Trophoblast cell (in vitro differentiated cells and primary cell): ENCODE measurements around the gene HEBP2.

ENCODE experiments used
- DNase-seq, 2 donors: peaks; one replicate each; pipeline ENCODE4 v3.0.0-alpha.2; 2016
- H2AFZ ChIP-seq: 2 replicates; pipeline ENCODE4 v1.6.1; 2013; ENCODE audit warnings: low read length, moderate library complexity, mild to moderate bottlenecking; ENCODE audit not compliant: insufficient read depth, poor library complexity
- H2AK5ac ChIP-seq: 2 replicates; pipeline ENCODE4 v1.6.1; 2013; ENCODE audit warnings: mild to moderate bottlenecking, low read length
- H2BK120ac ChIP-seq: 2 replicates; pipeline ENCODE4 v1.6.1; 2013; ENCODE audit warnings: low read length, mild to moderate bottlenecking, moderate library complexity; ENCODE audit not compliant: insufficient read depth, poor library complexity
- H2BK12ac ChIP-seq: 2 replicates; pipeline ENCODE4 v1.6.1; 2013; ENCODE audit warnings: mild to moderate bottlenecking, low read length, moderate library complexity
- H2BK5ac ChIP-seq: 2 replicates; pipeline ENCODE4 v1.6.1; 2013; ENCODE audit warnings: low read length, low read depth, moderate library complexity, mild to moderate bottlenecking; ENCODE audit not compliant: poor library complexity
- H3K14ac ChIP-seq: 2 replicates; pipeline ENCODE4 v1.6.1; 2013; ENCODE audit warnings: mild to moderate bottlenecking, low read length
- H3K18ac ChIP-seq: 2 replicates; pipeline ENCODE4 v1.6.1; 2013; ENCODE audit warnings: mild to moderate bottlenecking, low read length
- H3K23ac ChIP-seq: 2 replicates; pipeline ENCODE4 v1.6.1; 2013; ENCODE audit warnings: low read length
- H3K27ac ChIP-seq: 2 replicates; pipeline ENCODE4 v1.5.1; 2013; ENCODE audit warnings: low read depth, mild to moderate bottlenecking, inconsistent platforms, low read length, moderate library complexity
- H3K27me3 ChIP-seq: 2 replicates; pipeline ENCODE4 v1.6.1; 2013; ENCODE audit warnings: inconsistent platforms, mild to moderate bottlenecking, low read length, moderate library complexity; ENCODE audit not compliant: insufficient read depth
- H3K36me3 ChIP-seq, 2 experiments: 1 replicate in 1 of 2; 2 replicates in 1 of 2; pipeline ENCODE4 v1.6.1; 2013; ENCODE audit warnings: low read length in 2 of 2, mild to moderate bottlenecking in 2 of 2, moderate library complexity in 1 of 2; ENCODE audit not compliant: insufficient read depth in 2 of 2, control insufficient read depth in 1 of 2
- H3K4ac ChIP-seq: 2 replicates; pipeline ENCODE4 v1.6.1; 2013; ENCODE audit warnings: low read depth, mild to moderate bottlenecking, low read length, moderate library complexity
- H3K4me1 ChIP-seq, 2 experiments: 1 replicate in 1 of 2; 2 replicates in 1 of 2; pipeline ENCODE4 v1.6.1; 2013; ENCODE audit warnings: low read length in 2 of 2, mild to moderate bottlenecking in 2 of 2, moderate library complexity in 1 of 2; ENCODE audit not compliant: insufficient read depth in 2 of 2, control insufficient read depth in 1 of 2
- H3K4me2 ChIP-seq: 2 replicates; pipeline ENCODE4 v1.6.1; 2013; ENCODE audit warnings: inconsistent platforms, mild to moderate bottlenecking, low read length, moderate library complexity
- H3K4me3 ChIP-seq: 2 replicates; pipeline ENCODE4 v1.5.1; 2013; ENCODE audit warnings: mild to moderate bottlenecking, low read depth, low read length, inconsistent platforms
- H3K79me1 ChIP-seq: one replicate; pipeline ENCODE4 v1.6.1; 2013; ENCODE audit warnings: low read length
- H3K79me2 ChIP-seq: 2 replicates; pipeline ENCODE4 v1.6.1; 2013; ENCODE audit warnings: low read length, mild to moderate bottlenecking; ENCODE audit not compliant: control insufficient read depth, insufficient read depth, poor library complexity
- H3K9ac ChIP-seq: 2 replicates; pipeline ENCODE4 v1.6.1; 2013; ENCODE audit warnings: mild to moderate bottlenecking, low read length
- H3K9me3 ChIP-seq: 2 replicates; pipeline ENCODE4 v1.6.1; 2013; ENCODE audit warnings: low read depth, mild to moderate bottlenecking, control low read depth, inconsistent platforms, low read length; ENCODE audit not compliant: insufficient read depth
- H4K12ac ChIP-seq: 2 replicates; pipeline ENCODE4 v1.6.1; 2013; ENCODE audit warnings: low read depth, mild to moderate bottlenecking, low read length, moderate library complexity
- H4K8ac ChIP-seq: 2 replicates; pipeline ENCODE4 v1.6.1; 2013; ENCODE audit warnings: low read depth, mild to moderate bottlenecking, low read length, moderate library complexity
- H4K91ac ChIP-seq: one replicate; pipeline ENCODE4 v1.6.1; 2013; ENCODE audit warnings: low read depth, mild to moderate bottlenecking, low read length, moderate library complexity
- WGBS: extraction: QIAGEN DNeasy Blood & Tissue Kit; methylation state at CpG from one replicate; pipeline ENCODE4 v1.1.7; 2013; ENCODE audit warnings: missing lambda C conversion rate; ENCODE audit not compliant: insufficient read length, insufficient coverage; ENCODE audit errors: extremely low coverage; 5-methylcytosine and 5-hydroxymethylcytosine counted together

HEBP2 gene

DNA sequence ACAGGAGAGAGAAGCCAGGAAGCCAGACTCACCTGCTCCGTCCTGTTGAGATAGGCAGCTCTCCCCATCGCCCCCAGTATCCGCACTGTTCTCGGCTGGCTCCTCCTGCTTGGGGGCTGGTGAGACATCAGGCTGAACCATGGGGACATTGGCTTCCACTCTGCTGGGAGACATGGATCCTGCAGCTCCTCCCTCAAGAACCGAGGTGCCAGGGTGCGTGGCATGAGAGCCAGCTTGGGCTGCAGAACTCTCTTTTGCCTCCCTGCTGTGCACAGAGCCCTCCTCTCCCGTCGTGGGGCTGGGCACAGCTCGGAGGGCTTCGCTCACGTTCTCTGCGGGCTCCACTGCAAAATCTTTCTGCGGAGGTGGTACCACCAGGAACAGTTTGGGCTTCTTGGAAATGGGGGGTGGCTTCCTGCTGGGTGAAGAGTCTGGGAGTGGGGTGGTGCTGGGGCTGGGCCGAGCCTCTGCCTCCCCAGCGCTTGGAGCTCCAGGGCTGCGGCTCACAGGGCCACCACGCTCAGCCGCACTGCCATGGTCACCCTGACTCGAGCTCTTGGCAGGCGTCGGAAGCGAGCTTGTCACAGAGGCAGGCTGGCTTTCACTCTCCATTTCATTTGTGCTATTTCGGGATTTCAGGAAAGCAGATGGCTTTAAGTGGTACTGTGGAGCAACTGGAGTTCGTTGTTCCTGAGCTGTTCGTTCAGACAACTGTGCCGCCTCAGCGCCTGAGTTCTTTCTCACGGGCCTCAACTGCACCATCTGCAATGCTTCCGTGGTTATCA lies 26.5 kb downstream of the HEBP2 start:
- no peak overlapping the region for H3K4me3 ChIP-seq

DNA sequence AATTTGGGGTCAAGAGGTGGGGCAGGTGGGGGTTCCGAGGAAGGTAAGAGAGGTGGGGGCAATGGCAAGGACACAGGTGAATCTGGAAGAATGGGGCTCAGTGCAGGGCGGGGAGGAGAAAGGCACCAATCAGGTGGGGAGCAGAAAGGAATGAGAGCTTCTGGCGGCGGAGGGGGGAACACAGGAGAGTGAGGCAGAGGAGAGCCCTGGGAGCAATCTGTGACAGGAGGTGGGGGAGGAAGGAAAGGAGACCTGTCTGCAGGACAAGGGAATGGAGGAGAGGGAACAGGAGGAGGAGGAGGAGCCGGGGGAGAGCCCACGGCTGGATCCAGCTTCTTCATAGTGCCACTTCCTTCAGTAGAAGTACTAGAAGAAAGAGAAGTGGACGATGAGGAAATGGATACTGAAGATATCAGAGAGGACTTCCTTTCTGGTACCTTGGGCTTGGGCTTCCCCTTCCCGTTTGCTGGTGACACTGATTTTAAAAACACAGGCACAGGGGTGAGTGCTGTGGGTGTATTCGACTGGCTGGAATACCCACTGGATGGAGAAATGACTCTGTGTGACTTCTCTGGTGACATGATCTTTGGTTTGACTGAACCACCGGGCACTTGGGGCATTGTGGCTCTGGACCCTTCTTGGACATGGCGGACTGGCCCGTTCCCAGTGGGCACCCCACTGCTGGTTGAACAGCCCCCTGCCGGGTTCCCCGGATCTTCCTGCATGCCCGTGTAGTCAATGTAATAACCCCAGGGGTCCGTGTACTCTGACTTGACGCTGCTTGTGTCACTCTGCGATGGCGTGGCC lies 27.4 kb downstream of the HEBP2 start:
- WGBS: no CpG with 5 or more reads among the region's 19 CpGs
- Histone ChIP-seq H3K9ac (no peak overlapping the region), H2BK120ac (no peak overlapping the region)

More for the DNA sequence above, 26.5 kb downstream of the HEBP2 start:
- no peaks in the 10 kb centered on the region for H3K27me3 ChIP-seq
- peaks cover 35 to 39% of the 10 kb centered on the region in 2 experiments for H3K36me3 ChIP-seq
- no peak overlapping the region for H3K18ac ChIP-seq
- no peak overlapping the region for H4K91ac ChIP-seq
- no peak overlapping the region for H3K4ac ChIP-seq
- WGBS: no CpG with 5 or more reads among the region's 29 CpGs
- H2BK12ac ChIP-seq: no peak overlapping the region
- H3K23ac ChIP-seq: no peak overlapping the region
- no peaks in the 10 kb centered on the region for H3K79me2 ChIP-seq
- no peak overlapping the region for H3K27ac ChIP-seq
- no peak overlapping the region for H2AK5ac ChIP-seq
- no peak overlapping the region for H2AFZ ChIP-seq
- H3K14ac ChIP-seq: no peak overlapping the region
- H4K8ac ChIP-seq: no peak overlapping the region
- no peak overlapping the region for H4K12ac ChIP-seq
- H3K9ac ChIP-seq: no peak overlapping the region
- H3K79me1 ChIP-seq: no peaks in the 10 kb centered on the region
- DNase-seq: no peak
- no peak overlapping the region for H3K4me2 ChIP-seq
- no peaks in the 10 kb centered on the region for H3K4me1 ChIP-seq
- peaks cover 1% of the 10 kb centered on the region for H3K9me3 ChIP-seq
- no peak overlapping the region for H2BK5ac ChIP-seq
- no peak overlapping the region for H2BK120ac ChIP-seq

DNA sequence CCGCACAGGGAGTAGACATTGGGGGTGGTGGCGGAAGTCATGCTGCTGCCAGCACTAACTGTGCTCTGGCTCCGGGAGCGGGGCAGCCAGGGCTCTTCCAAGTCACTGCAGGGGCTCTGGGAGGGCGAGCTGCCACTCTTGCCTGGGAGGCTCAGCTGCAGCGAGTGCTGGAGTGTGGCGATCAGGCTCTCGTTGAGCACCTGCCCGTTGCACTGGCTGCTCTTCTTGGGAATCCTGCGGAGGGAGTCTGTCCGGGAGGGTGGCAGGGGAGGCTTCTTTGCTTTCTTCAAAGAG lies 28.0 kb downstream of the HEBP2 start:
- Histone ChIP-seq H3K9me3 (peaks cover 1% of the 10 kb centered on the region), H2BK5ac (no peak overlapping the region), H2AFZ (no peak overlapping the region), H3K27me3 (no peaks in the 10 kb centered on the region), H3K4me3 (no peak overlapping the region), H3K4me2 (no peak overlapping the region), H3K27ac (no peak overlapping the region), H4K12ac (no peak overlapping the region), H4K8ac (no peak overlapping the region), H3K36me3 (peaks cover 32 to 36% of the 10 kb centered on the region in 2 experiments), H3K4ac (no peak overlapping the region), H3K79me1 (no peaks in the 10 kb centered on the region), H3K9ac (no peak overlapping the region), H3K14ac (no peak overlapping the region), H2BK120ac (no peak overlapping the region), H4K91ac (no peak overlapping the region), H3K79me2 (no peaks in the 10 kb centered on the region), H2AK5ac (no peak overlapping the region), H2BK12ac (no peak overlapping the region), H3K23ac (no peak overlapping the region), H3K18ac (no peak overlapping the region), H3K4me1 (no peaks in the 10 kb centered on the region)
- no CpG with 5 or more reads among the region's 11 CpGs for WGBS
- DNase-seq: no peak

More for the DNA sequence above, 27.4 kb downstream of the HEBP2 start:
- no peak overlapping the region for H4K12ac ChIP-seq
- H2BK5ac ChIP-seq: no peak overlapping the region
- no peak overlapping the region for H3K4ac ChIP-seq
- DNase-seq: no peak
- peaks cover 34 to 38% of the 10 kb centered on the region in 2 experiments for H3K36me3 ChIP-seq
- H2AFZ ChIP-seq: no peak overlapping the region
- H3K4me1 ChIP-seq: no peaks in the 10 kb centered on the region
- H3K79me2 ChIP-seq: no peaks in the 10 kb centered on the region
- peaks cover 1% of the 10 kb centered on the region for H3K9me3 ChIP-seq
- no peak overlapping the region for H3K4me2 ChIP-seq
- no peak overlapping the region for H4K91ac ChIP-seq
- H4K8ac ChIP-seq: no peak overlapping the region
- no peak overlapping the region for H3K4me3 ChIP-seq
- H2BK12ac ChIP-seq: no peak overlapping the region
- no peak overlapping the region for H3K14ac ChIP-seq
- H3K79me1 ChIP-seq: no peaks in the 10 kb centered on the region
- no peak overlapping the region for H3K18ac ChIP-seq
- no peak overlapping the region for H3K27ac ChIP-seq
- H3K27me3 ChIP-seq: no peaks in the 10 kb centered on the region
- H2AK5ac ChIP-seq: no peak overlapping the region
- no peak overlapping the region for H3K23ac ChIP-seq

DNA sequence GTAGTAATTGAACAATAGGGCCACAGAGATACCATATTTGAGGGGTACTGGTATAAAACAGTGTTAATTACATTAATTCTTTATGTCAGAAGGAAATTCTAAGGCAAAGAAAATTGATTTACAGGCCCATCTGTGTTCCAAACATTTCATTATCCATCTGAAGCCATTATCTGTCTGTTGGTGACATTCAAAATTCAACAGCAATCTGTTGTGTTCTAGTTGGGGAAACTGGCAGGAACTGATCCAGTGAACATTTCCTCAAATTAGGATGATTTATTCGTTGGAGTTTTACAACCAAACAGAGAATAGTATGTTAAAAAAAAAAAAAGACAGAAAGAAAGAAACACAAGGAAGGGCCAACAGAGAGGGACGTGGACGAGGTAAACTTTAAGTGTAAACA lies 30.1 kb downstream of the HEBP2 start:
- H3K9me3 ChIP-seq: peaks cover 1% of the 10 kb centered on the region
- H3K27ac ChIP-seq: no peak overlapping the region
- no peak overlapping the region for H3K14ac ChIP-seq
- H3K18ac ChIP-seq: no peak overlapping the region
- H3K4me1 ChIP-seq: no peaks in the 10 kb centered on the region
- H2AK5ac ChIP-seq: no peak overlapping the region
- H2BK12ac ChIP-seq: no peak overlapping the region
- no peak overlapping the region for H4K91ac ChIP-seq
- no peak overlapping the region for H3K9ac ChIP-seq
- no peak overlapping the region for H3K4ac ChIP-seq
- H3K23ac ChIP-seq: no peak overlapping the region
- H3K4me2 ChIP-seq: no peak overlapping the region
- no peak overlapping the region for H3K4me3 ChIP-seq
- H2BK120ac ChIP-seq: no peak overlapping the region
- H4K8ac ChIP-seq: no peak overlapping the region
- no peak for DNase-seq
- no peaks in the 10 kb centered on the region for H3K27me3 ChIP-seq
- no peaks in the 10 kb centered on the region for H3K79me1 ChIP-seq
- no peaks in the 10 kb centered on the region for H3K79me2 ChIP-seq
- no peak overlapping the region for H2AFZ ChIP-seq
- H3K36me3 ChIP-seq: peaks cover 32 to 36% of the 10 kb centered on the region in 2 experiments
- no peak overlapping the region for H2BK5ac ChIP-seq
- no CpG with 5 or more reads among the region's 3 CpGs for WGBS
- no peak overlapping the region for H4K12ac ChIP-seq
